ENCODE measurements around the gene MAPKBP1. TPM values are rescaled to one million over a fixed set of nuclear protein-coding genes. Genes with fewer than 3 reads are reported as not detected.

The MAPKBP1 gene
- total and polyA plus RNA-seq, 2 of the 8 experiments (the other 6 are each of a cell fraction or from before 2014, with no cell fraction given), result 4.3 to 11.3 TPM

DNA sequence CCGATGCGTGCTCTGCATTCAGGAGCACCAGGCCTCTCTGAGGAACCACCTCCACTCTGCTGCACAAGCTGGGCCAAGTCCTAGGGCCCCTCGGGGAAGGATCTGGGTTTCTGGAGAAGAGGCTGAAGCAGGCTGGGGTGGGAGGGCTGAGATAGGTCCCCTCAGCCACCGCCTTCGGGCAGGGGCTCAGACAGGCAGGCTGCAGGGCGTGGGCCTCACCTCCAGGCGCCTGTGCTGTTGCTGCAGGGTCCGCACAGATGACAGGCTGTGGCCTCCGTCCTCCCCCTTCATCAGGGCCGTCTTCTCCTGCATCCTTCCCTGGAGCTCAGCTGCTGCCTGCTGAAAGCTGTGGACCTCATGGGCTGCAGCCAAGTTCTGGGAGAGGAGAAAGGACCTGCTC lies 79.5 kb downstream of the MAPKBP1 start (continued):
- TF ChIP-seq USF2 (IDR thresholded peaks at IDR 0.05; ENCODE audit: low read length) (no peak), KDM4A (IDR thresholded peaks at IDR 0.05; ENCODE audit: low read depth, low read length, severe bottlenecking) (no peak)

Measured in H1 (cell line).